Neural cell (in vitro differentiated cells): ENCODE results near the gene SMTN. TPM values are rescaled to one million over a fixed set of nuclear protein-coding genes. Genes with fewer than 3 reads are reported as not detected.
A peak's percentile ranks its signal among the peaks of the same experiment; 100 is the strongest.

Experiments used
- H2AFZ ChIP-seq: fragments of 200-600, 300-800 bp; sonication (generic), shearing (Covaris generic); 2 replicates; pipeline ENCODE4 v1.6.0; 2014; ENCODE audit warnings: low read depth, mild to moderate bottlenecking, antibody characterized with exemption, low read length, moderate library complexity
- H3F3A ChIP-seq: fragments of 200-600 bp; shearing (Covaris generic); 2 replicates; pipeline ENCODE4 v1.6.1; 2016; ENCODE audit warnings: mild to moderate bottlenecking, moderate library complexity, mixed read lengths, antibody characterized with exemption, low read length; ENCODE audit not compliant: insufficient read depth, poor library complexity, severe bottlenecking
- H3K27ac ChIP-seq: fragments of 200-600, 300-800 bp; sonication (generic), shearing (Covaris generic); 2 replicates; pipeline ENCODE4 v1.5.1; 2014; ENCODE audit warnings: mild to moderate bottlenecking, low read length, moderate library complexity
- H3K27me3 ChIP-seq: fragments of 300-800, 200-600 bp; sonication (generic), shearing (Covaris generic); 2 replicates; pipeline ENCODE4 v1.6.0; 2014; ENCODE audit warnings: mild to moderate bottlenecking, low read depth, low read length, moderate library complexity; ENCODE audit not compliant: insufficient read depth
- H3K36me3 ChIP-seq: fragments of 300-800, 200-600 bp; sonication (generic), shearing (Covaris generic); 2 replicates; pipeline ENCODE4 v1.5.1; 2014; ENCODE audit warnings: mild to moderate bottlenecking, antibody characterized with exemption, low read length, moderate library complexity; ENCODE audit not compliant: insufficient read depth
- H3K4me2 ChIP-seq: fragments of 300-800, 200-600 bp; sonication (generic), shearing (Covaris generic); 2 replicates; pipeline ENCODE4 v1.6.0; 2014; ENCODE audit warnings: mild to moderate bottlenecking, low read length
- H3K4me3 ChIP-seq: fragments of 300-800, 200-600 bp; sonication (generic), shearing (Covaris generic); 2 replicates; pipeline ENCODE4 v1.5.1; 2014; ENCODE audit warnings: mild to moderate bottlenecking, low read length, moderate library complexity
- H3K79me2 ChIP-seq: fragments of 200-600 bp; shearing (Covaris generic); replicated peaks from 2 replicates; pipeline ENCODE4 v1.6.0; 2014; ENCODE audit warnings: mild to moderate bottlenecking, low read length, moderate library complexity; ENCODE audit not compliant: insufficient read depth
- H3K9ac ChIP-seq: fragments of 300-800, 200-600 bp; sonication (generic), shearing (Covaris generic); 2 replicates; pipeline ENCODE4 v1.6.1; 2016; ENCODE audit warnings: mild to moderate bottlenecking, low read length, mixed read lengths
- H3K9me2 ChIP-seq: fragments of 200-600 bp; shearing (Covaris generic); 2 replicates; pipeline ENCODE4 v1.6.1; 2016; ENCODE audit warnings: mild to moderate bottlenecking, low read length, mixed read lengths; ENCODE audit not compliant: insufficient read depth
- H3K9me3 ChIP-seq: fragments of 200-600, 300-800 bp; sonication (generic), shearing (Covaris generic); 2 replicates; pipeline ENCODE4 v1.6.1; 2016; ENCODE audit warnings: mild to moderate bottlenecking, mixed run types, low read length, moderate library complexity, mixed read lengths
- H4K20me1 ChIP-seq: fragments of 200-600 bp; shearing (Covaris generic); 2 replicates; pipeline ENCODE4 v1.6.1; 2016; ENCODE audit warnings: mild to moderate bottlenecking, mixed run types; ENCODE audit not compliant: insufficient read depth
- CTCF ChIP-seq: fragments of 450-650 bp; IDR thresholded peaks from 2 replicates; pipeline ENCODE4 v1.5.1; 2014; ENCODE audit warnings: antibody characterized with exemption, mild to moderate bottlenecking, moderate library complexity; ENCODE audit not compliant: poor library complexity, severe bottlenecking
- EP300 ChIP-seq: fragments of 450-650 bp; conservative IDR thresholded peaks from 2 replicates; pipeline ENCODE4 v1.6.1; 2014; ENCODE audit warnings: antibody characterized with exemption, mild to moderate bottlenecking, moderate library complexity; ENCODE audit not compliant: poor library complexity, severe bottlenecking
- EZH2 ChIP-seq: fragments of 200-600, 300-800 bp; shearing (Covaris generic), sonication (generic); IDR thresholded peaks from 2 replicates; pipeline ENCODE4 v1.6.1; 2014; ENCODE audit warnings: antibody characterized with exemption, low read length, borderline replicate concordance, mild to moderate bottlenecking; ENCODE audit not compliant: insufficient read depth, poor library complexity, severe bottlenecking
- MXI1 ChIP-seq: fragments of 450-650 bp; conservative IDR thresholded peaks from 2 replicates; pipeline ENCODE4 v1.6.1; 2014; ENCODE audit warnings: antibody characterized with exemption, mild to moderate bottlenecking; ENCODE audit not compliant: poor library complexity, severe bottlenecking
- POLR2AphosphoS5 ChIP-seq: IDR thresholded peaks from 2 replicates; pipeline ENCODE4 v1.6.1; 2012
- RAD21 ChIP-seq: fragments of 450-650 bp; conservative IDR thresholded peaks from 2 replicates; pipeline ENCODE4 v1.6.1; 2014; ENCODE audit warnings: antibody characterized with exemption, mild to moderate bottlenecking, moderate library complexity
- REST ChIP-seq: IDR thresholded peaks from 2 replicates; pipeline ENCODE4 v1.6.1; 2012; ENCODE audit warnings: borderline replicate concordance
- SMC3 ChIP-seq: fragments of 450-650 bp; conservative IDR thresholded peaks from 2 replicates; pipeline ENCODE4 v1.6.1; 2014; ENCODE audit warnings: antibody characterized with exemption, mild to moderate bottlenecking, moderate library complexity; ENCODE audit not compliant: poor library complexity
- TAF1 ChIP-seq: IDR thresholded peaks from 2 replicates; pipeline ENCODE4 v1.6.1; 2012; ENCODE audit warnings: low read depth
- polyA plus RNA-seq: library from polyadenylated mRNA; depleted of rRNA; stranded (reverse); fragments of >200 nt; gene quantifications from 2 replicates; pipeline ENCODE4 v1.2.3, GENCODE V29; 2014

SMTN gene
- polyA plus RNA-seq, 1 donor from 2014 or later, result 3.4 TPM

GRCh38 chr22:31106001-31106571, 25.0 kb downstream of the SMTN start:
- H3K9me2 ChIP-seq, result no peaks in the 10 kb centered on the region
- no peaks in the 10 kb centered on the region for H3K36me3 ChIP-seq
- no peak overlapping the region for H3K27ac ChIP-seq
- no peak overlapping the region for H2AFZ ChIP-seq
- no peaks in the 10 kb centered on the region for H3K27me3 ChIP-seq
- H3K9me3 ChIP-seq, result no peaks in the 10 kb centered on the region
- H3F3A ChIP-seq, result no peaks in the 10 kb centered on the region
- TF ChIP-seq SMC3 (no peak), RAD21 (no peak), TAF1 (no peak), REST (no peak), MXI1 (no peak), EZH2 (no peak), EP300 (no peak), POLR2AphosphoS5 (no peak), CTCF (no peak)
- H4K20me1 ChIP-seq, result no peaks in the 10 kb centered on the region
- H3K79me2 ChIP-seq, result no peaks in the 10 kb centered on the region
- no peak overlapping the region for H3K4me2 ChIP-seq
- H3K9ac ChIP-seq, result no peak overlapping the region
- no peak overlapping the region for H3K4me3 ChIP-seq

- H3K79me2 ChIP-seq, result no peaks in the 10 kb centered on the region
- no peak overlapping the region for H2AFZ ChIP-seq
- no peak overlapping the region for H3K27ac ChIP-seq
- H3K4me2 ChIP-seq, result no peak overlapping the region
- no peaks in the 10 kb centered on the region for H3K27me3 ChIP-seq
- no peaks in the 10 kb centered on the region for H4K20me1 ChIP-seq
- TF ChIP-seq POLR2AphosphoS5 (no peak), CTCF (no peak), RAD21 (no peak), EP300 (no peak), SMC3 (no peak), TAF1 (no peak), MXI1 (no peak), EZH2 (no peak), REST (no peak)
- no peaks in the 10 kb centered on the region for H3K9me2 ChIP-seq
- H3K4me3 ChIP-seq, result peak overlapping the region; percentile 71
- no peaks in the 10 kb centered on the region for H3F3A ChIP-seq
- H3K36me3 ChIP-seq, result no peaks in the 10 kb centered on the region
- H3K9me3 ChIP-seq, result no peaks in the 10 kb centered on the region
- peak overlapping the region; percentile 46 for H3K9ac ChIP-seq
These were observed 25.6 kb downstream of the SMTN start for GRCh38 chr22:31106731-31107177.
